ENCODE data around the gene MICA. TPM values are rescaled to one million over a fixed set of nuclear protein-coding genes. Genes with fewer than 3 reads are reported as not detected.

Gene MICA
- total RNA-seq, 1 donor from 2014 or later = 33.1 TPM

DNA sequence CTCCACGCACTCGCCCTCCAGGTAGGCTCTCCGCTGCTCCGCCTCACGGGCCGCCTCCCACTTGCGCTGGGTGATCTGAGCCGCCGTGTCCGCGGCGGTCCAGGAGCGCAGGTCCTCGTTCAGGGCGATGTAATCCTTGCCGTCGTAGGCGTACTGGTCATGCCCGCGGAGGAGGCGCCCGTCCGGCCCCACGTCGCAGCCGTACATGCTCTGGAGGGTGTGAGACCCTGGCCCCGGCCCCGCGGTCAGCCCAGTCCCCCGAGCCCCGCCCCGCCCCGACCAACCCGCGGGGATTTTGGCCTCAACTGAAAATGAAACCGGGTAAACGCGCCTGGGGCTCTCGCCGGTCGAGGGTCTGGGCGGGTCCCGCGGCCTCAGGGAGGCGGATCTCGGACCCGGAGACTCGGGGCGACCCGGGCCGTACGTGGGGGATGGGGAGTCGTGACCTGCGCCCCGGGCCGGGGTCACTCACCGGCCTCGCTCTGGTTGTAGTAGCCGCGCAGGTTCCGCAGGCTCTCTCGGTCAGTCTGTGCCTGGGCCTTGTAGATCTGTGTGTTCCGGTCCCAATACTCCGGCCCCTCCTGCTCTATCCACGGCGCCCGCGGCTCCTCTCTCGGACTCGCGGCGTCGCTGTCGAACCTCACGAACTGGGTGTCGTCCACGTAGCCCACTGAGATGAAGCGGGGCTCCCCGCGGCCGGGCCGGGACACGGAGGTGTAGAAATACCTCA is 47.0 kb upstream of the MICA start:
- Histone ChIP-seq H3K27ac (peak overlapping the region; percentile 84), H3K27me3 (ENCODE audit: low read depth) (no peaks in the 10 kb centered on the region), H3K36me3 (peaks cover 25% of the 10 kb centered on the region), H3K4me3 (peak overlapping the region; percentile 68), H3K4me1 (peaks cover 15% of the 10 kb centered on the region), H3K9me3 (no peaks in the 10 kb centered on the region)
- peak; percentile 75 for DNase-seq
- intact Hi-C loops (cut with DNase I) = loop anchor here (10.0 kb wide), 1 partner anchor 82 kb away; the partner anchor contains the start of gene HLA-C
- TF ChIP-seq, protein P1, sequence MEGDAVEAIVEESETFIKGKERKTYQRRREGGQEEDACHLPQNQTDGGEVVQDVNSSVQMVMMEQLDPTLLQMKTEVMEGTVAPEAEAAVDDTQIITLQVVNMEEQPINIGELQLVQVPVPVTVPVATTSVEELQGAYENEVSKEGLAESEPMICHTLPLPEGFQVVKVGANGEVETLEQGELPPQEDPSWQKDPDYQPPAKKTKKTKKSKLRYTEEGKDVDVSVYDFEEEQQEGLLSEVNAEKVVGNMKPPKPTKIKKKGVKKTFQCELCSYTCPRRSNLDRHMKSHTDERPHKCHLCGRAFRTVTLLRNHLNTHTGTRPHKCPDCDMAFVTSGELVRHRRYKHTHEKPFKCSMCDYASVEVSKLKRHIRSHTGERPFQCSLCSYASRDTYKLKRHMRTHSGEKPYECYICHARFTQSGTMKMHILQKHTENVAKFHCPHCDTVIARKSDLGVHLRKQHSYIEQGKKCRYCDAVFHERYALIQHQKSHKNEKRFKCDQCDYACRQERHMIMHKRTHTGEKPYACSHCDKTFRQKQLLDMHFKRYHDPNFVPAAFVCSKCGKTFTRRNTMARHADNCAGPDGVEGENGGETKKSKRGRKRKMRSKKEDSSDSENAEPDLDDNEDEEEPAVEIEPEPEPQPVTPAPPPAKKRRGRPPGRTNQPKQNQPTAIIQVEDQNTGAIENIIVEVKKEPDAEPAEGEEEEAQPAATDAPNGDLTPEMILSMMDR (IDR thresholded peaks at IDR 0.05) = no peak
- peak; percentile 71 to 75 for ATAC-seq

DNA sequence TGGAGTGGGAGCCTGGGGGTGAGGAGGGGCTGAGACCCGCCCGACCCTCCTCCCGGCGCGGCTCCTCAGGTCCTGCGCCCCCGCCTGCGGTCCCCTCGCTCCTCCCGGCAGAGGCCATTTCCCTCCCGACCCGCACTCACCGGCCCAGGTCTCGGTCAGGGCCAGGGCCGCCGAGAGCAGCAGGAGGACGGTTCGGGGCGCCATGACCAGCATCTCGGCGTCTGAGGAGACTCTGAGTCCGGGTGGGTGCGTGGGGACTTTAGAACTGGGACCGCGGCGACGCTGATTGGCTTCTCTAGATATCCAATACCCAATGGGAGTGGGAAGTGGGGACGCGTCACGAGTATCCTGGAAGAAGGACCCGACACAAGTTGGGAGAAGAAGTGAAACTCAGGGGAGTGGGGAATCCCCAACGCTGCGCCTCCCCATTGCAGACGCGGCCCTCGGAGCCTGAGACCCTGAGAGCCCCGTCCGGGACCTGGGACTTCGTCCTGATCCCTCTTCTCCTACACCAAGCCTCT is 46.4 kb upstream of the MICA start, which contains the start of gene HLA-B:
Gene HLA-B (minus strand): TSS at position 234 of the 521 bp plus-strand sequence. CDS start 21 bp downstream, at position 213.
- H3K36me3 ChIP-seq = peaks cover 25% of the 10 kb centered on the region
- intact Hi-C loops (cut with DNase I) = loop anchor here (10.0 kb wide), 1 partner anchor 82 kb away; the partner anchor contains the start of gene HLA-C

DNA sequence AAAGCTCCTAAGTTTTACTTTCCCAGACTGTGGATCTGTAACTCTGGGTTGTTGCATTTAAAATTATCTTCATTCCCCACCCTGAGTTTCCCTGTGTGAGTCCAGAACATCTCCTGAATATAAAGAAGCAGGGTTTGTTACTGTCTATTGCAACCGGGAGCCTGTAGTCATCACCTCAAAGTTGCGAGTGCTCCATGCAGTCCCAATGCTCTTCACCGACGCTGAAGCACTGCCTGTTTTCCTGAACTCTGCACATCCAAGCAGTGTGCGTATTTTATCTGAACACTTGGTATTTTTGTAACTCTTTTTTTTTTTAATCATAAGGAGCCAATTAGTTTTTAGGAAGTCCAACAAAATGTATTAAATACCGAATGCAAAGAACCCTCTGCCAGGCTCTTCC is 45.5 kb upstream of the MICA start:
- H3K36me3 ChIP-seq = peaks cover 25% of the 10 kb centered on the region
- peaks cover 15% of the 10 kb centered on the region for H3K4me1 ChIP-seq
- no peaks in the 10 kb centered on the region for H3K27me3 ChIP-seq (ENCODE audit: low read depth)
- TF ChIP-seq, protein P1 (IDR thresholded peaks at IDR 0.05) = no peak
- no peak overlapping the region for H3K4me3 ChIP-seq
- no peaks in the 10 kb centered on the region for H3K9me3 ChIP-seq
- DNase-seq (no peak), ATAC-seq (no peak)
- intact Hi-C loops (cut with DNase I) = loop anchor here (10.0 kb wide), 1 partner anchor 83 kb away; the partner anchor contains the start of gene HLA-C
- no peak overlapping the region for H3K27ac ChIP-seq

More for the DNA sequence above, 46.4 kb upstream of the MICA start, which contains the start of gene HLA-B:
- peaks cover 15% of the 10 kb centered on the region for H3K4me1 ChIP-seq
- TF ChIP-seq, protein P1 (IDR thresholded peaks at IDR 0.05) = no peak
- peak; percentile 81 for DNase-seq
- peak within 1 kb of the TSS; percentile 68 for H3K4me3 ChIP-seq
- no peaks in the 10 kb centered on the region for H3K9me3 ChIP-seq
- no peaks in the 10 kb centered on the region for H3K27me3 ChIP-seq (ENCODE audit: low read depth)
- H3K27ac ChIP-seq = peak within 1 kb of the TSS; percentile 84
- ATAC-seq = peak; percentile 96

DNA sequence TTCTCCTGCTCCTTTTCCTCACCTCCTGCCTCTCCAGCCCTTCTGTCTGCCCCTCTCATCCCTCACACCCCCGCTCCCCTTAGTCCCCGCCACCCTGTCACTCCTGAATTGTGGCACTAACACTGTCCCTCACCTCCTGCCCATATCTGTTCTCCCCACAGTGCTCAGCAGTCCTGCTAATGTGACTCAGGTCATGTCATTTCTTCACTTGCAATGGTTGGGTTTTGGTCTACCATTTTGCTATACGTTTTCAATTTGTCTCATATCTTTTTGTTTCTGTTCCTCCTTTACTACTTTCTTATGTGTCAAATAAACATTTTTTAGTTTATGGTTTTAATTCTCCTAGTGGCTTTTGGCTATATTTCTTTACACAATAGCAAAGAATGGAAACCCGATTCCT is 45.1 kb upstream of the MICA start:
- no peaks in the 10 kb centered on the region for H3K9me3 ChIP-seq
- H3K36me3 ChIP-seq = peaks cover 22% of the 10 kb centered on the region
- no peak overlapping the region for H3K4me3 ChIP-seq
- DNase-seq (no peak), ATAC-seq (no peak)
- TF ChIP-seq, protein P1 (IDR thresholded peaks at IDR 0.05) = no peak
- H3K27me3 ChIP-seq (ENCODE audit: low read depth) = no peaks in the 10 kb centered on the region
- H3K27ac ChIP-seq = no peak overlapping the region
- intact Hi-C loops (cut with DNase I) = loop anchor here (10.0 kb wide), 1 partner anchor 84 kb away; the partner anchor contains the start of gene HLA-C
- H3K4me1 ChIP-seq = peaks cover 15% of the 10 kb centered on the region

DNA sequence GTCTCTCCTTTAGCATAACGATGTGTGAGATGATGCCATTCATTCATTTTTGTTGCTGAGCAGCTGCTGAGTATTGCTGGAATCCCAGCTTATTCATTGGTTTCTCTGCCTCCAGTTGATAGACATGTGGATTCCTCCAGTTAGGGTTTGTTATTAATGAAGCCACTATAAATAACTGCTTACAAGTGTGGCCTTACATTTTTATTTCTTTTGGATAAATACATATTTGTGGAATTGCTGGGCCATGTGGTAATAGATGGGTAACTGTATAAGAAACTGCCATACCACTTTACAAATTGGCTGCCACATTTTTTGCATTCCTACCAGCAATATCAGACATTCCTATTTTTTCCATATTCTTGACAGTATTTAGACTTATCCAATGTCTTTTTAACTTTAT is 43.8 kb upstream of the MICA start:
- peaks cover 12% of the 10 kb centered on the region for H3K4me1 ChIP-seq
- no peak for DNase-seq
- no peaks in the 10 kb centered on the region for H3K9me3 ChIP-seq
- peaks cover 9% of the 10 kb centered on the region for H3K36me3 ChIP-seq
- no peak overlapping the region for H3K27ac ChIP-seq
- TF ChIP-seq, protein P1 (IDR thresholded peaks at IDR 0.05) = no peak
- H3K27me3 ChIP-seq (ENCODE audit: low read depth) = no peaks in the 10 kb centered on the region
- no peak overlapping the region for H3K4me3 ChIP-seq
- intact Hi-C loops (cut with DNase I) = loop anchor here (10.0 kb wide), 1 partner anchor 85 kb away; the partner anchor contains the start of gene HLA-C
- no peak for ATAC-seq
